OCI-LY1 (cell line): ENCODE results near the gene ELOA2.
"Not testable (repeated sequence)": the region's sequence is repeated elsewhere in the genome, so short reads cannot be mapped to it uniquely, and the experiment has no call there.

Experiments
- H2AFZ ChIP-seq: fragments of 200-600 bp; sonication (generic), shearing (Covaris generic); 2 replicates; pipeline ENCODE4 v1.6.0; 2014; ENCODE audit warnings: antibody characterized with exemption, mild to moderate bottlenecking, low read length
- H3F3A ChIP-seq: fragments of 200-600 bp; sonication (generic), shearing (Covaris generic); 2 replicates; pipeline ENCODE4 v1.6.0; 2014; ENCODE audit warnings: mild to moderate bottlenecking, antibody characterized with exemption, low read length, moderate library complexity; ENCODE audit not compliant: insufficient read depth
- H3K27ac ChIP-seq: fragments of 200-600 bp; sonication (generic); 2 replicates; pipeline ENCODE4 v1.5.1; 2014; ENCODE audit warnings: low read length, mixed run types, mild to moderate bottlenecking, low read depth; ENCODE audit not compliant: poor library complexity, severe bottlenecking
- H3K27me3 ChIP-seq: fragments of 200-600 bp; sonication (generic); 2 replicates; pipeline ENCODE4 v1.6.0; 2014; ENCODE audit warnings: antibody characterized with exemption, mild to moderate bottlenecking, low read length, moderate library complexity; ENCODE audit not compliant: insufficient read depth
- H3K36me3 ChIP-seq: fragments of 200-600 bp; sonication (generic); 2 replicates; pipeline ENCODE4 v1.6.1; 2014; ENCODE audit warnings: mild to moderate bottlenecking, antibody characterized with exemption, low read length, moderate library complexity, mixed read lengths; ENCODE audit not compliant: insufficient read depth
- H3K4me1 ChIP-seq: fragments of 200-600 bp; sonication (generic); 2 replicates; pipeline ENCODE4 v1.5.1; 2014; ENCODE audit warnings: mild to moderate bottlenecking, low read length, moderate library complexity; ENCODE audit not compliant: insufficient read depth, severe bottlenecking
- H3K4me2 ChIP-seq: fragments of 200-600 bp; sonication (generic), shearing (Covaris generic); 2 replicates; pipeline ENCODE4 v1.6.1; 2014; ENCODE audit warnings: low read length
- H3K4me3 ChIP-seq: fragments of 200-600 bp; sonication (generic); 2 replicates; pipeline ENCODE4 v1.5.1; 2014; ENCODE audit warnings: low read length, low read depth, mild to moderate bottlenecking, mixed read lengths; ENCODE audit not compliant: poor library complexity, severe bottlenecking
- H3K79me2 ChIP-seq: fragments of 200-600 bp; shearing (Covaris generic); 2 replicates; pipeline ENCODE4 v1.6.1; 2016; ENCODE audit warnings: mixed run types, low read length, mixed read lengths; ENCODE audit not compliant: insufficient read depth
- H3K9ac ChIP-seq: fragments of 200-600 bp; sonication (generic), shearing (Covaris generic); 2 replicates; pipeline ENCODE4 v1.6.1; 2014; ENCODE audit warnings: mild to moderate bottlenecking, low read length, mixed read lengths
- H3K9me2 ChIP-seq: fragments of 200-600 bp; sonication (generic), shearing (Covaris generic); 2 replicates; pipeline ENCODE4 v1.6.1; 2014; ENCODE audit warnings: low read depth, mild to moderate bottlenecking, low read length, mixed read lengths
- H3K9me3 ChIP-seq: fragments of 200-600 bp; shearing (Covaris generic); 2 replicates; pipeline ENCODE4 v1.6.1; 2014; ENCODE audit warnings: low read length, mixed read lengths
- H4K20me1 ChIP-seq: fragments of 200-600 bp; sonication (generic), shearing (Covaris generic); 2 replicates; pipeline ENCODE4 v1.6.0; 2016; ENCODE audit warnings: mild to moderate bottlenecking, low read length; ENCODE audit not compliant: insufficient read depth
- CTCF ChIP-seq: fragments of 200-600 bp; sonication (generic), shearing (Covaris generic); IDR thresholded peaks from 2 replicates; pipeline ENCODE4 v1.5.1; 2017; ENCODE audit warnings: mild to moderate bottlenecking, antibody characterized with exemption, low read length, moderate library complexity, mixed read lengths
- EZH2 ChIP-seq: fragments of 200-600 bp; sonication (generic), shearing (Covaris generic); IDR thresholded peaks from 2 replicates; pipeline ENCODE4 v1.8.0; 2017; ENCODE audit warnings: borderline replicate concordance, mixed run types, mild to moderate bottlenecking, antibody characterized with exemption, low read length, moderate library complexity, mixed read lengths

ELOA2 gene

GRCh38 chr18:47032945-47033344, 2.5 kb downstream of the ELOA2 start:
- H3K27ac ChIP-seq, result no peak overlapping the region
- H3K9me3 ChIP-seq, result no peaks in the 10 kb centered on the region
- no peaks in the 10 kb centered on the region for H3K4me1 ChIP-seq
- no peaks in the 10 kb centered on the region for H3K27me3 ChIP-seq
- no peak overlapping the region for H3K4me3 ChIP-seq
- no peaks in the 10 kb centered on the region for H3K79me2 ChIP-seq
- no peaks in the 10 kb centered on the region for H3F3A ChIP-seq
- H3K9me2 ChIP-seq, result no peaks in the 10 kb centered on the region
- H4K20me1 ChIP-seq, result no peaks in the 10 kb centered on the region
- no peak overlapping the region for H2AFZ ChIP-seq
- no peak overlapping the region for H3K4me2 ChIP-seq
- no peaks in the 10 kb centered on the region for H3K36me3 ChIP-seq
- no peak for TF ChIP-seq EZH2
- no peak for TF ChIP-seq CTCF
- H3K9ac ChIP-seq, result no peak overlapping the region

GRCh38 chr18:47030887-47031286, 4.5 kb downstream of the ELOA2 start:
- not testable (repeated sequence) for H3K4me2 ChIP-seq, H3K4me1 ChIP-seq, H3K79me2 ChIP-seq, H3K9me2 ChIP-seq, H3K4me3 ChIP-seq, H3K36me3 ChIP-seq, H4K20me1 ChIP-seq, H3K9me3 ChIP-seq, H3K27me3 ChIP-seq, H2AFZ ChIP-seq, H3K9ac ChIP-seq, H3K27ac ChIP-seq, H3F3A ChIP-seq

- not testable (repeated sequence) for H3K4me2 ChIP-seq, H3K36me3 ChIP-seq, H3K9ac ChIP-seq, H3K4me3 ChIP-seq, H3K27ac ChIP-seq, H3K4me1 ChIP-seq, H3K9me2 ChIP-seq, H4K20me1 ChIP-seq, H3K27me3 ChIP-seq, H3K79me2 ChIP-seq, H2AFZ ChIP-seq, H3F3A ChIP-seq, H3K9me3 ChIP-seq
Observed at GRCh38 chr18:47029684-47030353, 5.6 kb downstream of the ELOA2 start.

- H3K27ac ChIP-seq, H3K4me2 ChIP-seq, H4K20me1 ChIP-seq, H3K79me2 ChIP-seq, H2AFZ ChIP-seq, H3F3A ChIP-seq, H3K27me3 ChIP-seq, H3K4me3 ChIP-seq, H3K9me3 ChIP-seq, H3K4me1 ChIP-seq, H3K9me2 ChIP-seq, H3K36me3 ChIP-seq, H3K9ac ChIP-seq: not testable (repeated sequence)
Observed at GRCh38 chr18:47028738-47029137, 6.7 kb downstream of the ELOA2 start.

- not testable (repeated sequence) for H3K9me3 ChIP-seq, H3K9me2 ChIP-seq, H3F3A ChIP-seq, H3K4me2 ChIP-seq, H2AFZ ChIP-seq, H3K27ac ChIP-seq, H3K4me1 ChIP-seq, H3K27me3 ChIP-seq, H3K36me3 ChIP-seq, H3K4me3 ChIP-seq, H3K9ac ChIP-seq, H4K20me1 ChIP-seq, H3K79me2 ChIP-seq
Observed at GRCh38 chr18:47025557-47026174, 9.8 kb downstream of the ELOA2 start.

GRCh38 chr18:47023769-47024465, 11.5 kb downstream of the ELOA2 start:
- not testable (repeated sequence) for H4K20me1 ChIP-seq, H3K4me3 ChIP-seq, H3K9me2 ChIP-seq, H2AFZ ChIP-seq, H3K79me2 ChIP-seq, H3K4me1 ChIP-seq, H3F3A ChIP-seq, H3K9me3 ChIP-seq, H3K36me3 ChIP-seq, H3K4me2 ChIP-seq, H3K27ac ChIP-seq, H3K27me3 ChIP-seq, H3K9ac ChIP-seq
